H1 (cell line): ENCODE data around the gene FGR. TPM values are rescaled to one million over a fixed set of nuclear protein-coding genes. Genes with fewer than 3 reads are reported as not detected.

Experiments
- CTCF ChIA-PET: fragments of 300-600 bp; sonication (Branson Sonifier 250); formaldehyde crosslinking; loops from one replicate; lab custom pipeline; 2021; ENCODE audit not compliant: partially characterized antibody; lab: Charles Lee
- POLR2A ChIA-PET: fragments of 300-600 bp; sonication (Branson Sonifier 250); formaldehyde crosslinking; loops from one replicate; lab custom pipeline; 2021; ENCODE audit warnings: inconsistent platforms; ENCODE audit not compliant: partially characterized antibody; lab: Charles Lee
- DNase-seq, 2 experiments: peaks; one replicate each; pipeline versions ENCODE4 v3.0.0 to v3.0.0-alpha.2; 2010 to 2022; ENCODE audit warnings: low spot score in 2 of 2, low read depth in 1 of 2, mixed read lengths in 1 of 2
- FAIRE-seq: peaks from 2 replicates; lab custom pipeline; 2011; peaks lifted over from hg19 to GRCh38; lab: Jason Lieb, UNC
- H2AFZ ChIP-seq: 2 replicates; pipeline ENCODE4 v1.8.1; 2012; ENCODE audit warnings: low read length, inconsistent platforms
- H2AK5ac ChIP-seq: 2 replicates; pipeline ENCODE4 v1.6.1; 2013; ENCODE audit warnings: low read depth, low read length
- H2BK120ac ChIP-seq: replicated peaks from 2 replicates; pipeline ENCODE3; 2013; ENCODE audit warnings: low read depth, low read length, inconsistent platforms
- H2BK12ac ChIP-seq: 2 replicates; pipeline ENCODE4 v1.6.1; 2013; ENCODE audit warnings: low read depth, low read length
- H2BK15ac ChIP-seq: 2 replicates; pipeline ENCODE4 v1.6.1; 2013; ENCODE audit warnings: low read length
- H2BK20ac ChIP-seq: 2 replicates; pipeline ENCODE4 v1.6.1; 2013; ENCODE audit warnings: low read length
- H2BK5ac ChIP-seq: 2 replicates; pipeline ENCODE4 v1.6.1; 2013; ENCODE audit warnings: low read depth, low read length
- H3K14ac ChIP-seq: 2 replicates; pipeline ENCODE4 v1.6.1; 2013; ENCODE audit warnings: inconsistent platforms; ENCODE audit not compliant: insufficient read length
- H3K18ac ChIP-seq: 2 replicates; pipeline ENCODE4 v1.6.1; 2013; ENCODE audit warnings: low read length; ENCODE audit errors: extremely low read depth
- H3K23ac ChIP-seq: 2 replicates; pipeline ENCODE4 v1.6.1; 2013; ENCODE audit warnings: inconsistent platforms; ENCODE audit not compliant: insufficient read length
- H3K23me2 ChIP-seq: 2 replicates; pipeline ENCODE4 v1.6.1; 2013; ENCODE audit warnings: low read depth, low read length
- H3K27ac ChIP-seq: 2 replicates; pipeline ENCODE4 v1.6.1; 2011; ENCODE audit warnings: low read depth, low read length, inconsistent platforms
- H3K27me3 ChIP-seq, 4 experiments: replicated peaks in 1 of 4; 1 replicate in 1 of 4; 2 replicates in 3 of 4; pipeline versions ENCODE4 v1.6.1 to v1.8.1; 2011 to 2013; ENCODE audit warnings: low read length in 3 of 4, mild to moderate bottlenecking in 3 of 4, inconsistent platforms in 2 of 4, mixed read lengths in 2 of 4, moderate library complexity in 1 of 4; ENCODE audit not compliant: control insufficient read depth in 3 of 4, insufficient read depth in 3 of 4; ENCODE audit errors: extremely low read depth in 1 of 4
- H3K36me3 ChIP-seq, 4 experiments: 2 replicates each; pipeline versions ENCODE4 v1.6.1 to v1.8.1; 2011 to 2013; ENCODE audit warnings: mild to moderate bottlenecking in 4 of 4, low read length in 3 of 4, moderate library complexity in 2 of 4, control low read depth in 1 of 4, inconsistent platforms in 1 of 4; ENCODE audit not compliant: insufficient read depth in 4 of 4, control insufficient read depth in 2 of 4
- H3K4ac ChIP-seq: replicated peaks from 2 replicates; pipeline ENCODE3; 2013; ENCODE audit warnings: low read length, low read depth, mixed read lengths, inconsistent platforms; ENCODE audit not compliant: insufficient read length
- H3K4me1 ChIP-seq, 4 experiments: replicated peaks in 1 of 4; 1 replicate in 1 of 4; 2 replicates in 3 of 4; pipeline versions ENCODE4 v1.6.1 to v1.8.1; 2011 to 2013; ENCODE audit warnings: low read length in 3 of 4, inconsistent platforms in 2 of 4, mixed read lengths in 1 of 4; ENCODE audit not compliant: insufficient read depth in 4 of 4, control insufficient read depth in 3 of 4
- H3K4me2 ChIP-seq, 2 experiments: 2 replicates each; pipeline versions ENCODE4 v1.6.1 to v1.8.1; 2011 to 2013; ENCODE audit warnings: low read depth in 2 of 2, low read length in 2 of 2, control low read depth in 1 of 2, inconsistent platforms in 1 of 2, mild to moderate bottlenecking in 1 of 2; ENCODE audit not compliant: insufficient read depth in 1 of 2
- H3K4me3 ChIP-seq, 4 experiments: fragments of 200-600, 300-600 bp in 1 of 4; sonication (generic), shearing (Covaris generic), sonication (Bioruptor Twin) in 1 of 4; 2 replicates each; pipeline versions ENCODE4 v1.5.1 to v1.8.1; 2011 to 2016; ENCODE audit warnings: low read length in 4 of 4, low read depth in 3 of 4, control low read depth in 2 of 4, inconsistent platforms in 2 of 4, mild to moderate bottlenecking in 2 of 4, mixed read lengths in 1 of 4, moderate library complexity in 1 of 4; ENCODE audit not compliant: insufficient read depth in 2 of 4; ENCODE audit errors: extremely low read depth in 1 of 4
- H3K56ac ChIP-seq: replicated peaks from 2 replicates; pipeline ENCODE3; 2013; ENCODE audit warnings: low read depth, mild to moderate bottlenecking, mixed read lengths, low read length, inconsistent platforms; ENCODE audit not compliant: insufficient read length
- H3K79me1 ChIP-seq: 2 replicates; pipeline ENCODE4 v1.6.1; 2013; ENCODE audit warnings: low read depth, low read length, control low read depth
- H3K79me2 ChIP-seq, 2 experiments: 2 replicates each; pipeline versions ENCODE4 v1.6.1 to v1.8.1; 2012 to 2013; ENCODE audit warnings: low read length in 2 of 2, mild to moderate bottlenecking in 2 of 2, inconsistent platforms in 1 of 2; ENCODE audit not compliant: insufficient read depth in 2 of 2, control insufficient read depth in 1 of 2
- H3K9ac ChIP-seq, 4 experiments: replicated peaks in 1 of 4; 1 replicate in 1 of 4; 2 replicates in 3 of 4; pipeline versions ENCODE4 v1.6.1 to v1.8.1; 2011 to 2013; ENCODE audit warnings: low read depth in 3 of 4, low read length in 3 of 4, control low read depth in 2 of 4, mild to moderate bottlenecking in 2 of 4, moderate library complexity in 2 of 4, inconsistent platforms in 1 of 4; ENCODE audit errors: extremely low read depth in 1 of 4
- H3K9me3 ChIP-seq, 2 experiments: 2 replicates each; pipeline versions ENCODE4 v1.6.1 to v1.8.1; 2012 to 2013; ENCODE audit warnings: mild to moderate bottlenecking in 2 of 2, moderate library complexity in 2 of 2, control low read depth in 1 of 2, inconsistent platforms in 1 of 2, low read depth in 1 of 2, low read length in 1 of 2, mixed read lengths in 1 of 2; ENCODE audit not compliant: insufficient read depth in 2 of 2
- H4K20me1 ChIP-seq, 2 experiments: replicated peaks in 1 of 2; 2 replicates each; pipeline versions ENCODE3 to v1.8.1; 2011 to 2013; ENCODE audit warnings: inconsistent platforms in 2 of 2, low read length in 2 of 2, mild to moderate bottlenecking in 1 of 2; ENCODE audit not compliant: insufficient read depth in 2 of 2, control insufficient read depth in 1 of 2
- H4K5ac ChIP-seq: 2 replicates; pipeline ENCODE4 v1.6.1; 2013; ENCODE audit warnings: low read length, low read depth, mixed read lengths, inconsistent platforms; ENCODE audit not compliant: insufficient read length
- H4K8ac ChIP-seq: 2 replicates; pipeline ENCODE4 v1.8.0; 2013; ENCODE audit warnings: mild to moderate bottlenecking, moderate library complexity, low read length, inconsistent platforms; ENCODE audit not compliant: insufficient read depth; ENCODE audit errors: extremely low read depth
- H4K91ac ChIP-seq: replicated peaks from 2 replicates; pipeline ENCODE3; 2013; ENCODE audit warnings: low read length, mixed read lengths, inconsistent platforms; ENCODE audit not compliant: insufficient read length
- JUND ChIP-seq: IDR thresholded peaks from 2 replicates; pipeline ENCODE4 v1.6.1; 2011; ENCODE audit warnings: mild to moderate bottlenecking, improper control_type of control experiment, low read length
- WGBS, 2 experiments: shearing (Covaris generic) in 1 of 2; methylation state at CpG; one replicate each; pipeline versions ENCODE4 v1.1.6 to v1.1.7; 2013 to 2015; ENCODE audit warnings: low lambda C conversion rate in 2 of 2, mixed read lengths in 2 of 2, inconsistent platforms in 1 of 2, low coverage in 1 of 2, missing lambda C conversion rate in 1 of 2; ENCODE audit not compliant: insufficient replicate concordance in 2 of 2, insufficient coverage in 1 of 2, insufficient read length in 1 of 2; ENCODE audit errors: extremely low coverage in 1 of 2, missing lambda C conversion rate in 1 of 2; 5-methylcytosine and 5-hydroxymethylcytosine counted together
- polyA plus RNA-seq, 7 experiments: library from polyadenylated mRNA; depleted of rRNA in 3 of 7; stranded (reverse) in 5 of 7; unstranded in 2 of 7; fragments of >200 nt in 5 of 7; fragments of 200-250 nt in 2 of 7; gene quantifications; 1 replicate in 5 of 7; 2 replicates in 1 of 7; 4 replicates in 1 of 7; pipeline versions ENCODE4 v1.2.1 to v1.2.3, GENCODE V29; 2011 to 2013; ENCODE audit warnings: missing spikeins in 2 of 7, mixed read lengths in 2 of 7
- total RNA-seq: library from RNA; stranded (reverse); fragmentation: NEBNext Ultra II Directional; extraction: Animal tissue kit (Norgen Biotek cat#: 25700); gene quantifications from 2 replicates; pipeline ENCODE4 v1.2.1, GENCODE V29; 2021

The FGR gene
- total and polyA plus RNA-seq, 2 of the 8 experiments (the other 6 are each of a cell fraction or from before 2014, with no cell fraction given): 0.22 to 0.95 TPM

DNA sequence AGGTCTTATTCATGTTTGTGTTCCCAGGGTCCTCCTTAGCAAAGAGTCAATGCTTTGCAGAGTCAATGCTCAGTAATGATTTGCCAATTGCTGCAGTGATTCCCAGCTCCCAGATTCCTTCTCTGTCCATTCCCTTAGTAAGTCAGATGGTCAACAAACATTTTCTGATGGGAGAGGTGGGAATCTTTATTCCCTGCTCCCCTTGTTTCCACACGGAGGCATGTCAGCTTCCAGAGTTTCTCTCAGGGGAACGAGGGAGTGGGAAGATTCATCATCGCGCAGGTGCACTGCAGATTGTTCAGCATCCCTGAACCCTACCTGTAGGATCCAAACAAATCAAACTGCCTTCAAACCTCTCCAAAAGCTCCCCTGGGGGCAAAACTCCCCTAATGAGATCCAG is 23.5 kb downstream of the FGR start:
- peaks cover 0 to 11% (median 6%) of the 10 kb centered on the region in 4 experiments; a peak in 2 of 7 replicates for H3K27me3 ChIP-seq
- no peak overlapping the region for H4K8ac ChIP-seq
- peaks cover 0 to 2% of the 10 kb centered on the region in 2 experiments for H4K20me1 ChIP-seq
- no peak overlapping the region for H2BK120ac ChIP-seq
- H3K27ac ChIP-seq: no peak overlapping the region
- DNase-seq (no peak), FAIRE-seq (no peak)
- no peak overlapping the region for H4K5ac ChIP-seq
- no peak overlapping the region for H2BK15ac ChIP-seq
- H3K4me1 ChIP-seq: peaks cover 12 to 31% (median 18%) of the 10 kb centered on the region in 4 experiments
- ChIA-PET CTCF (interaction anchor here (0.6 to 37.8 kb wide), 11 partner anchors 8 to 738 kb away, joined by 3 to 1807 read pairs (median 8); partner anchors contain the start of gene IFI6), POLR2A (no interaction called here)
- H3K9ac ChIP-seq: no peak overlapping the region
- H2BK20ac ChIP-seq: no peak overlapping the region
- H3K4me2 ChIP-seq: no peak overlapping the region
- H3K79me2 ChIP-seq: no peaks in the 10 kb centered on the region
- no peak for TF ChIP-seq JUND
- 83% methylated on average over 4 of the region's 4 CpGs; no CpG with 5 or more reads in 1 of the 2 experiments for WGBS, 2 experiments
- H3K4ac ChIP-seq: no peak overlapping the region
- H3K36me3 ChIP-seq: no peaks in the 10 kb centered on the region
- no peak overlapping the region for H2BK5ac ChIP-seq
- no peaks in the 10 kb centered on the region for H3K79me1 ChIP-seq
- H2AK5ac ChIP-seq: no peak overlapping the region
- no peak overlapping the region for H4K91ac ChIP-seq
- H3K23ac ChIP-seq: no peak overlapping the region
- H3K9me3 ChIP-seq: no peaks in the 10 kb centered on the region
- no peak overlapping the region for H3K56ac ChIP-seq
- H2BK12ac ChIP-seq: no peak overlapping the region
- H3K4me3 ChIP-seq: no peak overlapping the region
- H2AFZ ChIP-seq: no peak overlapping the region
- peaks cover 7% of the 10 kb centered on the region for H3K23me2 ChIP-seq
- H3K14ac ChIP-seq: no peak overlapping the region
- no peak overlapping the region for H3K18ac ChIP-seq
